Fibroblast of skin of abdomen (primary cell): Measurements from ENCODE around the gene LZTS2.
"Not testable (repeated sequence)": the region's sequence is repeated elsewhere in the genome, so short reads cannot be mapped to it uniquely, and the experiment has no call there.

Experiments used
- DNase-seq: peaks from one replicate; pipeline ENCODE4 v3.0.0-alpha.2; 2013

LZTS2 gene

DNA sequence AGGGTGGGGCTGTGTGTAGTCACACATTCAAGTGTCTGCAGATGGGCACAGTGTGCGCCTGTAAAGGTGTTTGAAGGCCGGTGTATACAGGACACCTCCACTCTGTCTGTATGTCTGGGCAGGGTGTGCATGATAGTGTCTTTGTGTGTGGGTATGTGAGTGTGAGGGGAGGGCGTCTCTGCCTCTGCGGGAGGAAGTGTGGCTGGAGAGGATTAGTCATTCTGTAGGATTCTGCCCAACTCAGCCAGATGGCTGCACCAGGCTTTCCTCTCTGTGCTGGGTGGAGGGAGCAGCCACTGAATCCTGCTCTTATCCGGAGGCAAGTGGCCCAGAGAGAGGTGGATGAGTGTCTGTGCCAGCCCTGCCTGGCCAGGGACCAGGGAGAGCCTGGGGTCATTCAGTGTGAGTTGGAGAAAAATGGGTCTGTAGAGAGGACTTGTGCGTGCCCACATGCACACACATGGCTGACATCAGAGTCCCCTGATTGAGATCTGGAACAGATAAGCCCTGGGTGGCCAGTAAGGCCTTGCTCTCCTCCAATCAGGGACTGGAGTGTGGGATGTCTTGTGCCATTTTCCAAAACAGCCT lies 33.1 kb downstream of the LZTS2 start:
- DNase-seq: peak; percentile 91

GRCh38 chr10:101033276-101033675 lies 33.7 kb downstream of the LZTS2 start:
- DNase-seq: no peak

DNA sequence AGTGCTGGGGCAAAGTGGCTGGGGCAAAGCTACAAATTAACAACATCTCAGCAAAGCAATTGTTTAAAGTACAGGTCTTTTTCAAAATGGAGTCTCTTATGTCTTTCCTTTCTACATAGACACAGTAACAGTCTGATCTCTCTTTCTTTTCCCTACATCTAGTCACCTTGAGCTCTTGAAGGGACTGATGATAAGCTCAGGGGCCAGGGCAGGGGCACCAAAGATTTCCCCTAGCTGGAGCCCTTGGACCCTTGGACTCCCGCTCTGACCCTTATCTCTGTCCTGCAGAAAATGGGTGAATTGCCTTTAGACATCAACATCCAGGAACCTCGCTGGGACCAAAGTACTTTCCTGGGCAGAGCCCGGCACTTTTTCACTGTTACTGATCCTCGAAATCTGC lies 34.8 kb downstream of the LZTS2 start:
- not testable (repeated sequence) for DNase-seq

- no peak for DNase-seq
Measured at GRCh38 chr10:101035314-101035713, 35.7 kb downstream of the LZTS2 start.

GRCh38 chr10:101035916-101036702 lies 36.5 kb downstream of the LZTS2 start:
- no peak for DNase-seq

GRCh38 chr10:101036726-101037125 lies 37.1 kb downstream of the LZTS2 start:
- no peak for DNase-seq

DNA sequence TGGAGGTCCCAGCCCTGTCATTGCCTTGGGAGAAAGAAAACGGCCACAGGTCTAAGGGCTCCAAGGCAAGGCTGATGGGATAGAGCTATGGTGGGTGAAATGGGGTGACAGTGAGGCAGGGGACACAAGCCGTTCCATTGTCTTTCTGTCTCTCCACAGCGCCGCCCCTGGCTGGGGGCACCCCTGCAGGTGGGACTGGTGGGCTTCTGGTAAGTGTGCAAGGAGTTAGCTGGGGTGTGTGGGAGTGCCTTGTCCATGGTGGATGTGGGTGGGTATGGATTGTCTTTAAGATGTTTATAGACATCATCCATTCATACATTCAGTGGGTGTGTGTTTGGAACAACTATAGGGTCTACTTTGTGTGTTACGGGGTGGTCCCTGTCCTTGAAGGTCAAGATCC lies 38.9 kb downstream of the LZTS2 start:
- DNase-seq: no peak

DNA sequence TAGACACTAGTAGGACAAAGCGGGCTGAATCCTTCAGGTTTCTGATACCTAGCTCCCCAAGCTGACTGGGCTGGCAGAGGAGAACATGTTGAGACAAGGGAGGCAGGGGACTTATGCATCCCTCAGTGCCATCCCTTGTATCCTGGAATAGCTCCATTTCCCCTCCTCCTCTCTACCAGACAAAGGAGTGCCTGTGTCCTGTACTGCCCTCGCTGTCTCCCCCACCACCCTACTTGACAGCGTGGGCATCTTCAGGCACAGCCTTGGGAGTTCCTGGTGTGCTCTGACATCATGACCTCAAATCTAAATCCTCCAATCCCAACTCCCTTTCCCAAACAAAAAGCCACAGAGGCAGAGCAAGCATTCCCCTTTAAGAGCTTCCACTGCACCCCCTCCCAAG lies 40.5 kb downstream of the LZTS2 start:
- no peak for DNase-seq

DNA sequence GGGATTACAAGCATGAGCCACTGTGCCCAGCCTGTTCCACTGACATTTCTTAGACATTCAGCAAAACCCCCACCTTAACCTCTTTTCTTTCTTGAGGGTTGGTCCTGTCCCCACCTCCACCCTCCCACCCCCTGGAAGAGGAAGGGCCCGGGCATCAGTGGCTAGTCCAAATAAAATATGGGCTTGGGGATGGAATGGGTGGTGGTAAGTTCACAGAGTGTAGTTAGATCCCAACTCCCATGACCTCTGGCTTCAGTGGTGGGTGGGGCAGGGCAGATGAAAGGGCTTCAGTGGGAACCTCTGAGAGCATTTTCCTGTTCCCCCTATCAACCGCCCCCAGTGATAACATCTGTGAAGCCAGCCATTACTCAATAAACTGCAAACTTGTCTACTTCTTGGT lies 41.2 kb downstream of the LZTS2 start:
- no peak for DNase-seq

GRCh38 chr10:101041252-101041761 lies 41.7 kb downstream of the LZTS2 start:
- DNase-seq: peak; percentile 85

GRCh38 chr10:101042118-101042517 lies 42.5 kb downstream of the LZTS2 start:
- no peak for DNase-seq

DNA sequence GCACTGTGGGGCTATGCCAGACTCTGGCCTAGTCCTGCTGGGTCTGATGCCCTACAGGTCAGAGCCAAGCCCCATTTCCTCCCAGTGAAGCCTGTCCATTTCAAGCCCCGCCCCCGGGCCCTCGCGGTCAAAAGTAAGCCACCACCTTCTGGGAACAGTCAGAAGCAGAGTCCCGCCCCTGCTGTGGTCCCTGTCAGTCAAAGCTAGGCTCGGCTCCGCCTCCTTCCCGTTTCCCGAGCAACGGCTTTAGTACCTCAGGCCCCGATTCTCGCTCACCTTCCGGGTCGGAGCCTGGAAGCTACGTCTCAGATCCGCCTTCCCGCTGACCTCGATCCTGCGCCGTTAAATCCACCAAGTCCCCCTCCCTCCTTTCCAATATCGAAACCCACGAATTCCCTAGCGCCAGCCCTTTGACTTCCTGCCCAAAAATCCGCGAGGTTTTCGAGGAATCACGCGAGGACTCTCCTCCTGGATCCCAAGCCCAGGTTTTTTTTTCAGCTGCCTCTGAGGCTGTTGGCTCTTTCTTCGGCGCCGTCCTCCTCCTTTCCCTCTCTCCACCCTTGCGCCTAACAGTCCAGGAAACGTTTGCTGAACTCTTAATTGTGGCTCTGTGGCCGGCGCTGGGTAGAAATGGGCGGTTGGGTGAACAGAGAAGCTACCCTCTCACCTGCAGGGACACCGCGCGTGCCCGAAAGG lies 43.2 kb downstream of the LZTS2 start:
- peak; percentile 94 for DNase-seq

DNA sequence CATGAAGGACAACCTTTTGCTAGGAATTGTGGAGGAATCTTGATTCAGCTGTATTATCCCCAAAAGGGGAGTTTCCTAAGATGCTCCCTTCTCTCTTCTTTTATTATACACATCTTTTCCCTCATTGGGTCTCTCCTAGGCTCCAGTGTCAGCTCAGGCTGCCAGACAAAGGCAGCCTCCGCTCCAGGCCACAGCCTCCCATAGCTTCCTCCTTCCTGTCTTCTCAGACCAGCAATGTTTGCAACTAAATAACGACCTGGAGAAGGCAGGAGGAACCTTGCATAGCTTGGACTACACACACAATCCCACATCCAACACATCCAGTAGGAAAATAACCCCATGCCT lies 43.7 kb downstream of the LZTS2 start:
- DNase-seq: no peak

- DNase-seq: no peak
Measured at GRCh38 chr10:101044117-101044516, 44.5 kb downstream of the LZTS2 start.

DNA sequence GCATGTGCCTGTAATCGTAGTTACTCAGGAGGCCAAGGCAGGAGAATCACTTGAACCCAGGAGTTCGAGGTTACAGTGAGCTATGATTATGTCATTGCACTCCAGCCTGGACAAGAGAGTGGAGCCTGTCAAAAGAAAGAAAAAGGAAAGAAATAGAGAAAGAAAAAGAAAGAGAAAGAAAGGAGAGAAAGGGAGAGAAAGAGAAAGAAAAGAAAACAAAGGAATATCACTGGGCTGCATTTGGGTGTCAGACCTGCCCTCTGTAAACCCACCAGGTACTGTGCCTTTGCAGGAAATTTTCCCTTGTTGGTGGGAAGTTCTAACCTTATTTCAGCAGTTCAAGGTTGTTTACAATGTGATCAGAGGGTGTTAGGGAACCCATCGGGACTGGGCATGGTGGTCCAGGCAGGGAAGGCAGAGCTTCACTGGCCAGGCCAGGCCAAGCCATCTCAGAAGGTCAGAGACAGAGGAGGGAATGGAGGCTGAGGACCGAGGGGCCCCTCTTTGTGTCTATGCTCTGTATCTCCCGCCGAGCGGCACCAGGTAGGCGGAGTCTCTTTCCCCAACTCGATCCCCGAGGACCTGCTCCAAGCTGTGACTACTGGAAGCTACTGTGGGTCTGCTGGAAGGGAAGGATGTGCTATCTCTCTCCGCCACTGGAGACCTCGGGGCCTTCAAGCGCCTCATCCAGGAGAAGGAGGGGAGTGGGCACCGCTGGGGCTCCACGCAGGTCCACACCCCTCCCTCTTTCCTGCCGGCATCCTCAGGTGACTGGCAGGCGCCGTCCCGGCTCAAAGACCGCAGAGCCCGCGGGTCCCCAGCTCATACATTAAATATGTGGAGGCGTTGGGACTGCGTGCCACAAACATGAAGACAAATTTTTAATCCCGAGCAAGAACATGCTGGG lies 47.0 kb downstream of the LZTS2 start:
- peak; percentile 18 for DNase-seq

DNA sequence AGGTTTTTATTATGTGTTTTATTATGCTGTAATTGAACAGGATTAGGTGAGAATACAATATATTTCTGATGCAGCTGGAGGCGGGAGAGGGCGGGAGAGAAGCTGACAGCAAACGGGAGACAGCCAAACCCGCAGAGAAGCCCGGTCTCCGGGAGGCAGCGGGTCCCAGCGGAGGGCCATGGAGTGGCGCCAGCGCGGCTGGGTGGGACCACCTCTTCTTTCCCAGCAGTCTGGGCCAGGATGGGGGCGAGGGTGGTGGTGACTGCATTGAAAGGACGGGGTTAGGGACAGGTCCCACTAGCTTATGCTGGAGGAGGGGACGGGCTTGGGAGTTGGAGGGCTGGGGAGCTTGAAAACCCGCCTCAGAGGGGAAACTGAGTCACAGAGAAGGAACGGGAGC lies 47.7 kb downstream of the LZTS2 start:
- DNase-seq: no peak

DNA sequence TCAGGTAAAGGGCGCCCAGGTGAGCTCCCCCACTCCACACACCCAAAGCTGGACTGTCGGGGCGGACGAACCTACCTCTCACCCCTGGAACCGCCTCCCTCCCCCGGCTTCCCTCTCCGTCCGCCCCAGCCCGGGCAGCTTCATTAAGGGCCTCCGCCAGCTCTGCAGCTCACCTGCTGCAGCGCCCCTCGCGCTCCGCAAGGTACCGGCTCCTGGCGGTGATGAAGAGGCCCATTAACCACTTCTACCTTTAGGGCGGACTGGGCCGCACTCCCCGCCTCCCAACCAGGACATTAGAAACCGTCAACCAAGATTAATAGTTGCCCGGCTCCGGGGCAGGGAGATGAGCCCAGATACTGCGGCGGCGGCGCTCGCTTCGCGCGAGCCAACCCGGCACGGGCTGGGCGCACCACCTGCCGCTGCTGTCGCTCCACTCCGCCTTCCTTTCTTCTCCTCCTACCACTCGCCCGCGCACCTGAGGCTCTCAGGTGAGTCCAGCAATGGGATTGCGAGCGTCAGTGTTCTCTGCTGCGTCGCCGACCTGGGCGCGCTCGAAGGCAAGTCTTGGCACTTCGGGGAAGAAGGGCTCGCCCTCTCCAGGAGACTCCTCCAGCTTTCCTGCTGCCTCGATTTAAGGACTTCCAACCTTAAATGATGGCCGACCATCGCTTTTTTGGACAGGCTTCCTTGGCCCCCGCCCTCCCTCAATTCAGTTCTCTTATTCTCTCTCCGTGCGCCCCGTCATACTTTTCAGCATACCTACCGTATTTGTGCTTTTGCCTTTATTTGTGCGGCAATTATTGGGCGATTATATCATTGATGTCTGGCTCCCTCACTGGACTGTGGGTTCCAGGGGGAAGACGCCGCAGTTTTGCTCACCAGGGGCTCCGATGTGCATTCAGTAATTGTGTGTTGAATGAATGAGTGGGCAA lies 48.6 kb downstream of the LZTS2 start:
- no peak for DNase-seq

DNA sequence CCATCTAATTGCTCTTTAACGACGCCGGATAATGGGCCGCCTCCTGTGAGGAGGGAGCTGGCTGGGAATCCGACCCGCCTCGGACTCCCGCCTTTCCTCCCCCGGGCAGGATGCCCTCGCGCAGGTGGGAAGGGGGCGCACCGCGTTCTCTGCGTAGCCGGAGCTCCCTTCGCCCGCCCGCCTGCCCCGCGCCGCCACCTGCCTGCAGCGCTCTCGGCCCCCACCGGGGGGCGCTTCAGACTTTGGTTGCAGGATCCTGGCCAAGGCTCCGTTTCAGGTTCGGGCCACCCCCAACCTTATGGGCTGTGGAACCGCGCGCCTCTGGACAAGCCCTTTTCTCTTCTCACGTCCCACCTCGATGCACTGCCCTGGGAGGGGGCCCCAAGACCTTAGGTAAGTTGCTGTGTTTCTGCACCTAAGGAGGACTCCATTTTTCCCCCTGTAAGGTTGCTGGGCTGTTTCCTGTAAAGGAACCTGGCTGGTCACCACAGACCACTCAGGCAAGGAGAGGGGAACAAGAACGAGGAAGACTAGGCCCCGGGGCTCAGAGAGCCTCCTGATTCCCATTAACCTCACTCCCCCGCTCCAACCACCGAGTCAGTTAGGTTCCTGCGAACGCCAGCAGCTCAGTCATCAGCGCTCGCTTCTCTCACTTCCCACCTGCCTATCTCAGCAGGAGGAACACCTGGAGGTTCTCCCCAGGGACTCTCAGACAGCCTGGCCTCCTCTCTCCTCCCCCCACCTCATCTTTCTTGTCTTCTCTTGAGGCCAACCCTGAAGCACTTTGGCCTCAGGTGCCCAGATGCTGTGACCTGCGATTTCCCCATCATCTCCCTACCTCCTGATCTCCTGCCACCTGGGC lies 50.8 kb downstream of the LZTS2 start:
- peak; percentile 38 for DNase-seq

DNA sequence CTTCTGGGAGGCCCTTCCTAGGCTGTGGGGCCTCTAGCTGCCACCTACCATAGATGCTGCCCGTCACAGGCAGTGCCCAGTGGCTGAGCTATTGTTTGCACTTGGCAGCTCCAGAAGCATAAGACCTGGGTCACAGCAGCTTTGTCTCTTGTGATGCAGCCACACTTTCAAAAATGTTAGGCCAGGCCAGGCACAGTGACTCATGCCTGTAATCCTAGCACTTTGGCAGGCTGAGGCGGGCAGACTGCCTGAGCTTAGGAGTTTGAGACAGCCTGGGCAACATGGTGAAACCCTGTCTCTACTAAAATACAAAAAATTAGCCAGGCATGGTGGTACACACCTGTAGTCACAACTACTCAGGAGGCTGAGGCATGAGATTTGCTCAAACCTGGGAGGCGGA lies 52.7 kb downstream of the LZTS2 start:
- peak; percentile 55 for DNase-seq

DNA sequence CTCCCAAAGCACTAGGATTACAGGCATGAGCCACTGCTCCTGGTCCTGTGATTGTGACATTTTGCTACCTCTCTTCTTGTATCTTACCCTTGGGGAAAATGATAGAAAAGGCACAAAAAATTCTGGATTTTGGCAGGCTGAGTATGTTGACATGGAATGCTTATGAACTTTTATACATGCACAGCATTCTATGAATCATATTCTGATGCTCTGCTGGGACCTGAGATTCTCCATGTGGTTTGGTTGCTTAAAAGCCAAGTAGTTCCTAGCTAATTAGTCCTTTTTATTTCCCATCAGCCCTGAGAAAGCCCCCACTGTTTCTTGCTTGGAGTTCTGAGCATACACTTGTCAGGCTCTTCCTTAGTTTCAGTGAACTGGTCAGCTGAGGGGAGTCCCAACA lies 53.9 kb downstream of the LZTS2 start:
- peak; percentile 60 for DNase-seq

- no peak for DNase-seq
Measured at GRCh38 chr10:101054351-101054750, 54.7 kb downstream of the LZTS2 start.
